HFFc6 (cell line): ENCODE measurements around the gene FASTKD3. TPM values are rescaled to one million over a fixed set of nuclear protein-coding genes. Genes with fewer than 3 reads are reported as not detected.

Experiments
- DNase-seq: peaks from one replicate; pipeline ENCODE4 v3.0.0-alpha.2; 2018
- H3K27ac Mint-ChIP-seq: 2 replicates; pipeline ENCODE4 v1.8.0; 2020; ENCODE audit warnings: mild to moderate bottlenecking, mixed read lengths
- H3K27me3 Mint-ChIP-seq: 2 replicates; pipeline ENCODE4 v1.8.0; 2021; ENCODE audit warnings: mild to moderate bottlenecking, moderate library complexity, mixed read lengths; ENCODE audit not compliant: insufficient read depth
- H3K36me3 Mint-ChIP-seq: 2 replicates; pipeline ENCODE4 v1.8.0; 2021; ENCODE audit warnings: low read depth, mixed read lengths
- H3K4me1 Mint-ChIP-seq: 2 replicates; pipeline ENCODE4 v1.8.0; 2020; ENCODE audit warnings: low read depth, mixed read lengths
- H3K4me3 Mint-ChIP-seq: 2 replicates; pipeline ENCODE4 v1.8.0; 2020; ENCODE audit warnings: mild to moderate bottlenecking, moderate library complexity, mixed read lengths
- H3K9me3 Mint-ChIP-seq: 2 replicates; pipeline ENCODE4 v1.8.0; 2020; ENCODE audit warnings: mild to moderate bottlenecking, mixed read lengths
- CTCF ChIP-seq: fragments of 200-600 bp; sonication (generic); IDR thresholded peaks from 2 replicates; pipeline ENCODE4 v1.5.0; 2021; ENCODE audit warnings: antibody characterized with exemption, mild to moderate bottlenecking
- total RNA-seq, 6 experiments: library from RNA; stranded (reverse); fragmentation: NEBNext Ultra II Directional; extraction: Animal tissue kit (Norgen Biotek cat#: 25700); gene quantifications; 2 replicates in 1 of 6; 3 replicates in 5 of 6; pipeline ENCODE4 v1.2.3, GENCODE V29; 2021

FASTKD3 gene
- total RNA-seq, 6 experiments from 2014 or later, result 6.6 to 8.5 (median 7.9) TPM

DNA sequence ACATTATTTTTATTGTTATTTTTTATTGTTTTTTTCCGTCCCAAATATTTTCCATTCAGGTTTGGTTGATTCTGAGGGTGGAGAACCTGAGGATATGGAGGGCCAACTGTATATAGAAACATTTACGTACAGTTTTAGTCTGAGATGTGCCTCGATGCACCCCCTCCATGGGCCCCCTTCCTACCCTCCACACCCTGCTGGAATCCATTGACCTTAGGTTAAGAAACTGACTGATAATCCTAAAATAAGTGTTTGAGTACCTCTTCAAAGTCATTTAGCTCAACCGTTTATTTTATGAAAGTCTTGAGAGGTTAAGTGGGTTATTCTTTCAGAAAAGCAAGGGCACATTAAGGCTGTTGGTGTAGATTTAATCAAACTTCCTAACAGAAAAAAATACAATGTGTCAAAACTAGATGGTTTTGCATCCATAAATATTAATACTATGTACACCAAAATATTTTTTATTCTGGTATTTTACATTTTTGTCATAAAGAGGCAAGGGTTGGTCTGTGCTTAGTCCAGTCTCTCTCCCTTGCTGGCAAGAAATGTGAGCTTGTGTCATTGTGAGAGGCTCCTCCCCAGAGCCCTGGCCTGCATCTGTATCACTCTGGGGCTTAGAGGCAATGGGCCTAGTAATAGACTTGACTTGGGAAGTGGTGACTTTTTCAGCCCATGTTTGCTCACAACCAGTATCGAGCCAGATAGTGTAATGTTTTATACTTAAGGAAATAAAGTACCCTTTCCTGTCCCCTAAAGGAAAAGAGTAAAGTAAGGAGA is 15.8 kb upstream of the FASTKD3 start:
- no peak overlapping the region for H3K27ac Mint-ChIP-seq
- no peaks in the 10 kb centered on the region; the same call in 1 of the 2 replicates for H3K27me3 Mint-ChIP-seq
- peaks cover 13% of the 10 kb centered on the region for H3K4me1 Mint-ChIP-seq
- no peak for TF ChIP-seq CTCF
- DNase-seq, result no peak
- H3K36me3 Mint-ChIP-seq, result peaks cover 11% of the 10 kb centered on the region
- no peak overlapping the region for H3K4me3 Mint-ChIP-seq
- H3K9me3 Mint-ChIP-seq, result no peaks in the 10 kb centered on the region

DNA sequence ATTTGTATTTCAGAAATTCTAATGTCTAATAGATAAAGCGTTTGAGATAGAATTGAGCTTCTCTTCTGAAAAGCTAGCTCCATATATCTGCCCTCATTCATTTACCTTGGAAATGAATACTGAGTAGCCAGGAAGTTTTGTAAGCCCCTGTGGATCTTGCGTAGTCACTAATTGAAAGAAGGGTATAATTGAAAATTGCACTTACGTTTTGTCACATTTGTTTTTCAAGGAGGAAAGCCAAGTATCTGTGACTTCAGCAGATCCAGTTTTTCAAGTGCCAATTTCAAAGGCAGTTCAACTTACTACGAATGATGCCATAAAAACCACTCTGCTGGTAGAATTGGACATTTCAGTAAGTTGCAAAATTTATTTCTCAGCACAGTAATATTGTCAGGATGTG is 14.1 kb upstream of the FASTKD3 start:
- Mint-ChIP-seq H3K36me3 (peaks cover 17% of the 10 kb centered on the region; the same call in 1 of the 2 replicates), H3K27ac (no peak overlapping the region), H3K27me3 (no peaks in the 10 kb centered on the region; the same call in 1 of the 2 replicates), H3K4me3 (no peak overlapping the region), H3K4me1 (peaks cover 20% of the 10 kb centered on the region), H3K9me3 (no peaks in the 10 kb centered on the region)
- no peak for DNase-seq
- no peak for TF ChIP-seq CTCF

- peaks cover 16% of the 10 kb centered on the region; the same call in 1 of the 2 replicates for H3K36me3 Mint-ChIP-seq
- no peaks in the 10 kb centered on the region; the same call in 1 of the 2 replicates for H3K27me3 Mint-ChIP-seq
- no peaks in the 10 kb centered on the region for H3K9me3 Mint-ChIP-seq
- H3K27ac Mint-ChIP-seq, result no peak overlapping the region
- TF ChIP-seq CTCF, result no peak
- H3K4me1 Mint-ChIP-seq, result peaks cover 24% of the 10 kb centered on the region
- H3K4me3 Mint-ChIP-seq, result no peak overlapping the region
- no peak for DNase-seq
Measured at GRCh38 chr5:7881816-7882215, 13.0 kb upstream of the FASTKD3 start.

DNA sequence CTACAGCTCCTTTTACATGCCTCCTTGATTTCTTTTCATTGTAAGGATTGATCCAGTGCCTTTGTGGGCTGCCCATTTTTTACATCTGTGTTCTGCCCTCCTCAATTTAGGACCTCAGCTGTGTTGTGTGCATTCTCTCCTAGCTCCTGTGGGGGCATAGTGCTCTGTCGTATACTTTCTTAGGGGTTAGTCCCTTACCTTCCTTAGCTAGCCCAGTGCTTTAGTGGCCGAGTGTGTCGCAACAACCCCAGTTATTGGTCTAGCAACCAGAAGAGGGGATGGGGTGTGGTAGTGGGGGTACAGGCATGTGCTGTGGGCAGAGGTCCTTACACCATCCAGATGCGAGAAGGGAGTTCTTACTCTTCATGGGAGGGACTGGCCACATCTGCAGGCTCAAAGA is 12.3 kb upstream of the FASTKD3 start:
- H3K27me3 Mint-ChIP-seq, result no peaks in the 10 kb centered on the region; the same call in 1 of the 2 replicates
- H3K9me3 Mint-ChIP-seq, result no peaks in the 10 kb centered on the region
- no peak for DNase-seq
- H3K4me3 Mint-ChIP-seq, result no peak overlapping the region
- no peak overlapping the region for H3K27ac Mint-ChIP-seq
- H3K4me1 Mint-ChIP-seq, result peaks cover 31% of the 10 kb centered on the region
- no peak for TF ChIP-seq CTCF
- H3K36me3 Mint-ChIP-seq, result peaks cover 23% of the 10 kb centered on the region

DNA sequence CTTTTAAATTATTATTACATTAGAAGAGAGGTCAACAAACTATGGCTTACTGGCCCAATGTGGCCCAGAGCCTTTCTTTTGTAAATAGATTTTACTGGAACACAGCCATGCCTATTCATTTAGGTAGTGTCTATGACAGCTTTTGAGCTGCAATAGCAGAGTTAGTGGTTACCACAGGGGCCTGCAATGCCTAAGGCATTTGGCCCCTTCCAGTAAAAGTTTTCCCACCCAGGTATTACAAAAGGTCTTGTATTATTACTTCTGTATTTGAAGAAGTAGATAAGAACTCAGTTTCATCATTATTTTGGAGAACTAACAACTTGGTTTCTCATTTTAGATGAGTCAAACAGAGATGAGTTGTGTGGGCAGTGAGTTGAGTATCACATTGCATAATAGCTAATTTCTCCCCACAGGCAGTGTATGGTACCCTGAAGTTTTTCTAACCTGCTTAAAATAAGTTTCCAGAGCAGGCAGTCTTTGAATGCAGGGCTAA is 9.6 kb upstream of the FASTKD3 start:
- Mint-ChIP-seq H3K27me3 (no peaks in the 10 kb centered on the region; the same call in 1 of the 2 replicates), H3K36me3 (peaks cover 33% of the 10 kb centered on the region), H3K4me1 (peaks cover 34% of the 10 kb centered on the region), H3K4me3 (no peak overlapping the region), H3K27ac (peak overlapping the region; percentile 58; the same call in 1 of the 2 replicates), H3K9me3 (no peaks in the 10 kb centered on the region)
- DNase-seq, result peak; percentile 26
- no peak for TF ChIP-seq CTCF
